Measurements from ENCODE around the gene SH2D3C. TPM values are rescaled to one million over a fixed set of nuclear protein-coding genes. Genes with fewer than 3 reads are reported as not detected.

Gene SH2D3C
- total and polyA plus RNA-seq, 10 of the 15 experiments (the other 5 are each of a cell fraction or from before 2014, with no cell fraction given): 1.2 to 23.5 (median 16.2) TPM

GRCh38 chr9:127792417-127793031, 14.1 kb upstream of the SH2D3C start:
- TSS peak; percentile 16 for BruUV-seq (replicated peaks)
- no peak overlapping the region for H3K9ac ChIP-seq (ENCODE audit: control insufficient read depth, insufficient read depth, low read length)
- ChIA-PET POLR2A (interaction anchor here (0.6 to 0.9 kb wide), 3 partner anchors 16 to 125 kb away, joined by 3 read pairs; no protein-coding TSS in a partner anchor), RAD21 (ENCODE audit: unreplicated experiment) (no interaction called here), CTCF (interaction anchor here (0.8 to 1.9 kb wide), 9 partner anchors 9 to 129 kb away, joined by 4 to 8 read pairs (median 6); partner anchors contain the start of gene TOR2A), SMC1A (ENCODE audit: uncharacterized antibody, unreplicated experiment) (interaction anchor here (0.6 to 1.8 kb wide), 7 partner anchors 9 to 113 kb away, joined by 3 to 7 read pairs (median 4); partner anchors contain the start of genes FPGS and TOR2A)
- no peaks in the 10 kb centered on the region for H3K9me3 ChIP-seq (replicated peaks; ENCODE audit: control insufficient read depth, insufficient read depth, low read length)
- peak; percentile 16 for TF ChIP-seq POLR2AphosphoS5 (IDR thresholded peaks at IDR 0.05; ENCODE audit: low read length)
- no peak for TF ChIP-seq MTA3 (IDR thresholded peaks at IDR 0.05; ENCODE audit: borderline replicate concordance, low read length)
- no peak overlapping the region for H3K27ac ChIP-seq (ENCODE audit: control insufficient read depth, insufficient read depth)
- in situ Hi-C loops (cut with MboI): no loop called here
- peaks cover 8% of the 10 kb centered on the region for H4K20me1 ChIP-seq (ENCODE audit: control insufficient read depth, insufficient read depth)
- WGBS (ENCODE audit: insufficient coverage, insufficient replicate concordance, low lambda C conversion rate, missing lambda C conversion rate): 91% methylated on average over 7 of the region's 7 CpGs
- peaks cover 25 to 37% of the 10 kb centered on the region in 2 experiments for H3K36me3 ChIP-seq (ENCODE audit: control insufficient read depth in 2 of 2, insufficient read depth in 2 of 2, low read length in 1 of 2)
- no peak overlapping the region for H3K4me2 ChIP-seq (ENCODE audit: control insufficient read depth, insufficient read depth)
- intact Hi-C loops (cut with micrococcal nuclease; ENCODE audit: unreplicated experiment): no loop called here
- H3K4me3 ChIP-seq: no peak overlapping the region
- ATAC-seq: no peak
- no peak for DNase-seq (ENCODE audit: low read depth, low spot score)
- H2AFZ ChIP-seq (ENCODE audit: control insufficient read depth, low read depth, low read length): no peak overlapping the region
- peaks cover 18% of the 10 kb centered on the region for H3K79me2 ChIP-seq (ENCODE audit: control insufficient read depth, insufficient read depth, low read length)
- peaks cover 23% of the 10 kb centered on the region for H3K4me1 ChIP-seq (ENCODE audit: control insufficient read depth, insufficient read depth, low read length)
- FAIRE-seq: no peak
- no peaks in the 10 kb centered on the region for H3K27me3 ChIP-seq (replicated peaks in 1 of 2; ENCODE audit: control insufficient read depth in 2 of 2, insufficient read depth in 2 of 2, low read length in 1 of 2)

GRCh38 chr9:127791085-127791484, 12.6 kb upstream of the SH2D3C start:
- ChIA-PET POLR2A (no interaction called here), CTCF (interaction anchor here (0.7 to 0.9 kb wide), 2 partner anchors 14 to 124 kb away, joined by 3 read pairs; no protein-coding TSS in a partner anchor), SMC1A (ENCODE audit: uncharacterized antibody, unreplicated experiment) (no interaction called here), RAD21 (ENCODE audit: unreplicated experiment) (no interaction called here)
- H3K36me3 ChIP-seq (ENCODE audit: control insufficient read depth in 2 of 2, insufficient read depth in 2 of 2, low read length in 1 of 2): peaks cover 28 to 39% of the 10 kb centered on the region in 2 experiments
- H3K79me2 ChIP-seq (ENCODE audit: control insufficient read depth, insufficient read depth, low read length): peaks cover 32% of the 10 kb centered on the region
- no peaks in the 10 kb centered on the region for H3K9me3 ChIP-seq (replicated peaks; ENCODE audit: control insufficient read depth, insufficient read depth, low read length)
- H3K4me1 ChIP-seq (ENCODE audit: control insufficient read depth, insufficient read depth, low read length): peaks cover 15% of the 10 kb centered on the region
- intact Hi-C loops (cut with micrococcal nuclease; ENCODE audit: unreplicated experiment) (no loop called here), in situ Hi-C loops (cut with MboI) (no loop called here)
- H3K4me2 ChIP-seq (ENCODE audit: control insufficient read depth, insufficient read depth): no peak overlapping the region
- H2AFZ ChIP-seq (ENCODE audit: control insufficient read depth, low read depth, low read length): no peak overlapping the region
- FAIRE-seq (no peak), DNase-seq (ENCODE audit: low read depth, low spot score) (no peak), ATAC-seq (no peak)
- no peak overlapping the region for H3K9ac ChIP-seq (ENCODE audit: control insufficient read depth, insufficient read depth, low read length)
- no peaks in the 10 kb centered on the region for H3K27me3 ChIP-seq (replicated peaks in 1 of 2; ENCODE audit: control insufficient read depth in 2 of 2, insufficient read depth in 2 of 2, low read length in 1 of 2)
- no peak overlapping the region for H3K27ac ChIP-seq (ENCODE audit: control insufficient read depth, insufficient read depth)
- H3K4me3 ChIP-seq: no peak overlapping the region
- H4K20me1 ChIP-seq (ENCODE audit: control insufficient read depth, insufficient read depth): peaks cover 15% of the 10 kb centered on the region
- WGBS (ENCODE audit: insufficient coverage, insufficient replicate concordance, low lambda C conversion rate, missing lambda C conversion rate): 81% methylated on average over 4 of the region's 4 CpGs
- BruUV-seq (replicated peaks): no TSS peak
- TF ChIP-seq LARP7 (IDR thresholded peaks at IDR 0.05) (no peak), POU2F2 (IDR thresholded peaks at IDR 0.05; ENCODE audit: borderline replicate concordance, low read depth, low read length) (no peak), CUX1 (IDR thresholded peaks at IDR 0.05; ENCODE audit: insufficient replicate concordance, low read depth, low read length) (no peak), FOXK2 (IDR thresholded peaks at IDR 0.05) (no peak), ATF2 (IDR thresholded peaks at IDR 0.05; ENCODE audit: low read length) (no peak), ZNF217 (IDR thresholded peaks at IDR 0.05) (no peak)

All from GM12878 (cell line).